ENCODE results near the gene NFKBIE. TPM values are rescaled to one million over a fixed set of nuclear protein-coding genes. Genes with fewer than 3 reads are reported as not detected.

The NFKBIE gene
- polyA plus RNA-seq, 1 donor from 2014 or later: 16.8 TPM

DNA sequence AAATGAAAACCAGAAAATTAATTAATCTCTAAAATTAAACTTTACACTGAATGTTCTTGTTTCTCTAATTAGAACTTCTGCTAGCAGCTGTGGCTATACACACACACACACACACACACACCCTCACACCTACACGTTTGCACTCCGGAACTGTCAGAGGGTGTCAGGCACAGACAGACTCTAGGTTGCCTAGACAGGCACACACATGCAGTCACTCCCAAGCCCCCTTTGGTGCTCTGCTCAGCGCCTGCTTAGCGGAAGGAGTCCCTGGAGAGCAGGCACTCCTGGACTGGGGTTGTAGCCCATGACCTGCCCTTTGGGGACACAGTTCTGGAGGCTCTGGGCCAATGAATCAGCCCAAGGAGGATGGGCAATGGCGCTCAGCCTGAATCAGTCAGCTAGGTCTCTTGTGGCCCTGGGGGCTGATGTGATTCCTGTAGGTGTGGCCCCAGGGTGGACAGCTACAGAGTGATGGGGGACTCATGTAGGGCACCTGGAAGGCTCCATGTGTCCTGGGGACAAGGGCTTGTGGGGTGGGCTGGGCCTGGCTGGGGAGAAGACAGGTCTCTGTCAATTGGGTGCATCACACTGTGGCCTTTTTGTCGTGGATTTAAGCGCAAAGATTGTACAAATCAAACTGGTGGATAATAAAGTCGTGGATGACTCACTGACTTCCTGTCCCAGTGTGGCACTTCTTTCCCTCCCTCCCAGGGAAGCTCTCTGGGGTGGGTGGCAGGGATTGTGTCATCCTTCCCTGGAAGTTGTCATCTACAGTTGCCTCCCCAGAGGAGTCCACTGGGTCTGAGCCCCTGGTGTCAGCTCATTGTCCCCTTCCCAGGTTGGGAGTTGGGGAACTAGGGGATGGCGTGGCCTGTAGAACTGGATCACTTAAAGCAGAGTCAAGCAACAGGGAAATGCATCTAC lies 13.7 kb upstream of the NFKBIE start:
- Histone ChIP-seq H3K9ac (ENCODE audit: low read length) (no peak overlapping the region), H3K79me2 (replicated peaks; ENCODE audit: insufficient read depth, low read length) (no peaks in the 10 kb centered on the region), H3K9me3 (ENCODE audit: low read length) (no peaks in the 10 kb centered on the region), H3K9me2 (ENCODE audit: insufficient read depth, low read length) (no peaks in the 10 kb centered on the region), H3K27ac (ENCODE audit: low read length) (no peak overlapping the region), H3F3A (ENCODE audit: insufficient read depth, low read length, poor library complexity, severe bottlenecking) (no peaks in the 10 kb centered on the region), H3K4me2 (ENCODE audit: low read length) (no peak overlapping the region), H3K27me3 (ENCODE audit: insufficient read depth, low read depth, low read length) (no peaks in the 10 kb centered on the region), H3K4me3 (ENCODE audit: low read length) (no peak overlapping the region), H2AFZ (ENCODE audit: low read depth, low read length) (no peak overlapping the region), H3K36me3 (ENCODE audit: insufficient read depth, low read length) (no peaks in the 10 kb centered on the region), H4K20me1 (ENCODE audit: insufficient read depth) (no peaks in the 10 kb centered on the region)
- TF ChIP-seq EZH2 (IDR thresholded peaks at IDR 0.05; ENCODE audit: borderline replicate concordance, insufficient read depth, low read length, poor library complexity, severe bottlenecking): no peak
- TF ChIP-seq SMC3 (conservative IDR thresholded peaks at IDR 0.05; ENCODE audit: poor library complexity): no peak
- TF ChIP-seq POLR2AphosphoS5 (IDR thresholded peaks at IDR 0.05): no peak
- TF ChIP-seq, protein P1, sequence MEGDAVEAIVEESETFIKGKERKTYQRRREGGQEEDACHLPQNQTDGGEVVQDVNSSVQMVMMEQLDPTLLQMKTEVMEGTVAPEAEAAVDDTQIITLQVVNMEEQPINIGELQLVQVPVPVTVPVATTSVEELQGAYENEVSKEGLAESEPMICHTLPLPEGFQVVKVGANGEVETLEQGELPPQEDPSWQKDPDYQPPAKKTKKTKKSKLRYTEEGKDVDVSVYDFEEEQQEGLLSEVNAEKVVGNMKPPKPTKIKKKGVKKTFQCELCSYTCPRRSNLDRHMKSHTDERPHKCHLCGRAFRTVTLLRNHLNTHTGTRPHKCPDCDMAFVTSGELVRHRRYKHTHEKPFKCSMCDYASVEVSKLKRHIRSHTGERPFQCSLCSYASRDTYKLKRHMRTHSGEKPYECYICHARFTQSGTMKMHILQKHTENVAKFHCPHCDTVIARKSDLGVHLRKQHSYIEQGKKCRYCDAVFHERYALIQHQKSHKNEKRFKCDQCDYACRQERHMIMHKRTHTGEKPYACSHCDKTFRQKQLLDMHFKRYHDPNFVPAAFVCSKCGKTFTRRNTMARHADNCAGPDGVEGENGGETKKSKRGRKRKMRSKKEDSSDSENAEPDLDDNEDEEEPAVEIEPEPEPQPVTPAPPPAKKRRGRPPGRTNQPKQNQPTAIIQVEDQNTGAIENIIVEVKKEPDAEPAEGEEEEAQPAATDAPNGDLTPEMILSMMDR (IDR thresholded peaks at IDR 0.05; ENCODE audit: poor library complexity, severe bottlenecking): no peak
- TF ChIP-seq, protein P2, sequence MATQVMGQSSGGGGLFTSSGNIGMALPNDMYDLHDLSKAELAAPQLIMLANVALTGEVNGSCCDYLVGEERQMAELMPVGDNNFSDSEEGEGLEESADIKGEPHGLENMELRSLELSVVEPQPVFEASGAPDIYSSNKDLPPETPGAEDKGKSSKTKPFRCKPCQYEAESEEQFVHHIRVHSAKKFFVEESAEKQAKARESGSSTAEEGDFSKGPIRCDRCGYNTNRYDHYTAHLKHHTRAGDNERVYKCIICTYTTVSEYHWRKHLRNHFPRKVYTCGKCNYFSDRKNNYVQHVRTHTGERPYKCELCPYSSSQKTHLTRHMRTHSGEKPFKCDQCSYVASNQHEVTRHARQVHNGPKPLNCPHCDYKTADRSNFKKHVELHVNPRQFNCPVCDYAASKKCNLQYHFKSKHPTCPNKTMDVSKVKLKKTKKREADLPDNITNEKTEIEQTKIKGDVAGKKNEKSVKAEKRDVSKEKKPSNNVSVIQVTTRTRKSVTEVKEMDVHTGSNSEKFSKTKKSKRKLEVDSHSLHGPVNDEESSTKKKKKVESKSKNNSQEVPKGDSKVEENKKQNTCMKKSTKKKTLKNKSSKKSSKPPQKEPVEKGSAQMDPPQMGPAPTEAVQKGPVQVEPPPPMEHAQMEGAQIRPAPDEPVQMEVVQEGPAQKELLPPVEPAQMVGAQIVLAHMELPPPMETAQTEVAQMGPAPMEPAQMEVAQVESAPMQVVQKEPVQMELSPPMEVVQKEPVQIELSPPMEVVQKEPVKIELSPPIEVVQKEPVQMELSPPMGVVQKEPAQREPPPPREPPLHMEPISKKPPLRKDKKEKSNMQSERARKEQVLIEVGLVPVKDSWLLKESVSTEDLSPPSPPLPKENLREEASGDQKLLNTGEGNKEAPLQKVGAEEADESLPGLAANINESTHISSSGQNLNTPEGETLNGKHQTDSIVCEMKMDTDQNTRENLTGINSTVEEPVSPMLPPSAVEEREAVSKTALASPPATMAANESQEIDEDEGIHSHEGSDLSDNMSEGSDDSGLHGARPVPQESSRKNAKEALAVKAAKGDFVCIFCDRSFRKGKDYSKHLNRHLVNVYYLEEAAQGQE (IDR thresholded peaks at IDR 0.05; ENCODE audit: borderline replicate concordance): no peak
- TF ChIP-seq MXI1 (conservative IDR thresholded peaks at IDR 0.05; ENCODE audit: poor library complexity, severe bottlenecking): no peak
- TF ChIP-seq EP300 (conservative IDR thresholded peaks at IDR 0.05; ENCODE audit: poor library complexity, severe bottlenecking): no peak

DNA sequence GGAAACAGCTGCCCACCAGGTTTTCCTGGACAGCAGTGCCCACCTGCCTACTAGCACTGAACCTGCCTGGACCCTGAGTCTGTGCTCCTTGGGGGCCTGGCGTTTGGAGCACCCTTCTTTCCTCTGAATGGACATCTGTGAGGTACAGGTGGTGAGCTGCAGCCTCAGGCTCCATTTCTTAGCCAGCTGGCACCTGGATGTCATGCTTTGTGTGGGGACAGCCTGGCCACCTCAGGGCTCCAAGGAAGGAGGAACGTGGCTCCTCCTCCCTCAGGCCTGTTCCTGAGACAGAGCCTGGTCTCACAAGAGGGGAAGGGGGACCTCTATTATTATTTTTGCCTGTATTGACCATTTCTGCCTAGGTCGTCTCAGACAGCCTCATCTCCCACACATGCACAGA lies 13.0 kb upstream of the NFKBIE start:
- H3K27me3 ChIP-seq (ENCODE audit: insufficient read depth, low read depth, low read length): no peaks in the 10 kb centered on the region
- H3K79me2 ChIP-seq (replicated peaks; ENCODE audit: insufficient read depth, low read length): no peaks in the 10 kb centered on the region
- H3K9me2 ChIP-seq (ENCODE audit: insufficient read depth, low read length): no peaks in the 10 kb centered on the region
- peaks cover 1% of the 10 kb centered on the region for H3K36me3 ChIP-seq (ENCODE audit: insufficient read depth, low read length)
- H4K20me1 ChIP-seq (ENCODE audit: insufficient read depth): no peaks in the 10 kb centered on the region
- H3F3A ChIP-seq (ENCODE audit: insufficient read depth, low read length, poor library complexity, severe bottlenecking): no peaks in the 10 kb centered on the region
- TF ChIP-seq MXI1 (conservative IDR thresholded peaks at IDR 0.05; ENCODE audit: poor library complexity, severe bottlenecking) (no peak), EP300 (conservative IDR thresholded peaks at IDR 0.05; ENCODE audit: poor library complexity, severe bottlenecking) (no peak), RAD21 (conservative IDR thresholded peaks at IDR 0.05) (no peak), EZH2 (IDR thresholded peaks at IDR 0.05; ENCODE audit: borderline replicate concordance, insufficient read depth, low read length, poor library complexity, severe bottlenecking) (no peak), SMC3 (conservative IDR thresholded peaks at IDR 0.05; ENCODE audit: poor library complexity) (no peak), TAF1 (IDR thresholded peaks at IDR 0.05; ENCODE audit: low read depth) (no peak), POLR2AphosphoS5 (IDR thresholded peaks at IDR 0.05) (no peak)
- TF ChIP-seq, protein P2 (IDR thresholded peaks at IDR 0.05; ENCODE audit: borderline replicate concordance): no peak
- no peak overlapping the region for H2AFZ ChIP-seq (ENCODE audit: low read depth, low read length)
- H3K4me2 ChIP-seq (ENCODE audit: low read length): no peak overlapping the region
- no peak overlapping the region for H3K9ac ChIP-seq (ENCODE audit: low read length)
- H3K4me3 ChIP-seq (ENCODE audit: low read length): no peak overlapping the region
- H3K27ac ChIP-seq (ENCODE audit: low read length): no peak overlapping the region
- no peaks in the 10 kb centered on the region for H3K9me3 ChIP-seq (ENCODE audit: low read length)
